Measurements from ENCODE around the gene GAK. TPM values are rescaled to one million over a fixed set of nuclear protein-coding genes. Genes with fewer than 3 reads are reported as not detected.

The GAK gene
- polyA plus RNA-seq, 1 of the 3 experiments (the other 2 are of a cell fraction) = 35.9 TPM

DNA sequence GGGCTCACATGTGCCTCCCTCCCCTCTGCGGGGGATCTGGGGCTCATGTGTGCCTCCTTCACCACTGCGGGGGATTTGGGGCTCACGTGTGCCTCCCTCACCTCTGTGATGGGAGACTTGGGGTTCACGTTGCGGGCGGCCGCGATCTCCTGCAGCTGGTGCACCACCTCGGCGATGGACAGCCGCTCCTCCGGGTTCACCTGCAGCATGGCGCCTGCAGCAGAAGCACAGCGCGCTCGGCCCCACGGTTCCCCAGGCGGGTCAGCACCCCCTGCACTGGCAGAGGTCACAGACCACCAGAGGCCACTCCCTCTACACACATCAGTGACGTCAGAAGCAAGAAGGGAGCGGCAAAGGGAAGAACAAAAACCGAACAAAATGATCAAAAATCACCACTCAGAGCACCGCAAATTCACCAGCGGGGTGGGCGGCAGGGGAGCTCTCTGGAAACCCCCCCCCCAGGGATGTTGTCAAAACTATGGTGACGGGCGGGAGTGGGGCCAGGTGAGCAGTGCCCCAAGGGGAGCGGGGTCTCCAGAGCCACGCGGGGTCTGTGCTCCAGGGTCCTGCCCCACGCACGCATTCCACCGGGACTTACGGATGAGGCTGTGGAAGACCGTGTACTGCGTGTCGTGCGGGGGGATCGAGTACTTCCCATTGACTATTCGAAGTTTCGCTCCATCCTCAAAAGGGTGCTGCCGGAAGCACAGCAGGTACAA, 38.7 kb downstream of the GAK start:
- no peaks in the 10 kb centered on the region for H3K9me3 ChIP-seq
- no peak overlapping the region for H3K27ac ChIP-seq (ENCODE audit: low read depth in 2 of 2, low read length in 1 of 2)
- H3K4me1 ChIP-seq (ENCODE audit: control insufficient read depth in 1 of 2, insufficient read depth in 2 of 2, low read depth in 1 of 2, low read length in 1 of 2) = no peaks in the 10 kb centered on the region
- H3K4me3 ChIP-seq (ENCODE audit: low read depth in 2 of 2, low read length in 1 of 2) = no peak overlapping the region
- TF ChIP-seq NRF1 (IDR thresholded peaks at IDR 0.05; ENCODE audit: low read depth, low read length) = no peak
- no peak for TF ChIP-seq TAF1 (IDR thresholded peaks at IDR 0.05; ENCODE audit: borderline replicate concordance, low read depth, low read length)
- no peak for TF ChIP-seq GABPA (IDR thresholded peaks at IDR 0.05; ENCODE audit: low read depth)
- no peak for TF ChIP-seq FOXM1 (IDR thresholded peaks at IDR 0.05; ENCODE audit: low read depth)
- TF ChIP-seq FOSL2 (IDR thresholded peaks at IDR 0.05; ENCODE audit: borderline replicate concordance, low read depth) = no peak
- no peak for TF ChIP-seq SMC3 (IDR thresholded peaks at IDR 0.05; ENCODE audit: low read depth, low read length)
- TF ChIP-seq RXRA (IDR thresholded peaks at IDR 0.05; ENCODE audit: borderline replicate concordance, low read depth) = no peak
- no peak for TF ChIP-seq SIN3A (IDR thresholded peaks at IDR 0.05; ENCODE audit: borderline replicate concordance, low read depth, low read length)
- no peak for TF ChIP-seq RFX5 (IDR thresholded peaks at IDR 0.05; ENCODE audit: low read length)
- TF ChIP-seq, protein P1, sequence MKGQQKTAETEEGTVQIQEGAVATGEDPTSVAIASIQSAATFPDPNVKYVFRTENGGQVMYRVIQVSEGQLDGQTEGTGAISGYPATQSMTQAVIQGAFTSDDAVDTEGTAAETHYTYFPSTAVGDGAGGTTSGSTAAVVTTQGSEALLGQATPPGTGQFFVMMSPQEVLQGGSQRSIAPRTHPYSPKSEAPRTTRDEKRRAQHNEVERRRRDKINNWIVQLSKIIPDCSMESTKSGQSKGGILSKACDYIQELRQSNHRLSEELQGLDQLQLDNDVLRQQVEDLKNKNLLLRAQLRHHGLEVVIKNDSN (IDR thresholded peaks at IDR 0.05; ENCODE audit: borderline replicate concordance, low read depth) = no peak
- TF ChIP-seq RAD21 (IDR thresholded peaks at IDR 0.05; ENCODE audit: low read length) = no peak
- no peak for TF ChIP-seq POLR2AphosphoS5 (IDR thresholded peaks at IDR 0.05; ENCODE audit: low read depth, low read length)
- no peak for TF ChIP-seq FOXJ3 (CRISPR knock-in tag; IDR thresholded peaks at IDR 0.05)
- no peak overlapping the region for H2AFZ ChIP-seq (ENCODE audit: low read depth)
- H3K9ac ChIP-seq = no peak overlapping the region
- 95% methylated on average over 24 of the region's 41 CpGs for WGBS (ENCODE audit: low lambda C conversion rate)
- H3K27me3 ChIP-seq (ENCODE audit: insufficient read depth) = no peaks in the 10 kb centered on the region
- no peaks in the 10 kb centered on the region for H3K79me2 ChIP-seq (ENCODE audit: insufficient read depth)
- POLR2A ChIA-PET = no interaction called here
- no peaks in the 10 kb centered on the region for H3F3A ChIP-seq (replicated peaks; ENCODE audit: insufficient read depth)
- H3K9me2 ChIP-seq = no peaks in the 10 kb centered on the region
- CTCF ChIA-PET = interaction anchor here (1.1 kb wide), 1 partner anchor 290 kb away, joined by 3 read pairs; no protein-coding TSS in a partner anchor
- H4K20me1 ChIP-seq (ENCODE audit: insufficient read depth) = no peaks in the 10 kb centered on the region
- peaks cover 0 to 51% of the 10 kb centered on the region in 2 experiments for H3K36me3 ChIP-seq (replicated peaks in 1 of 2; ENCODE audit: control insufficient read depth in 1 of 2, insufficient read depth in 2 of 2, low read length in 1 of 2)
- no peak overlapping the region for H3K4me2 ChIP-seq
- DNase-seq = no peak

DNA sequence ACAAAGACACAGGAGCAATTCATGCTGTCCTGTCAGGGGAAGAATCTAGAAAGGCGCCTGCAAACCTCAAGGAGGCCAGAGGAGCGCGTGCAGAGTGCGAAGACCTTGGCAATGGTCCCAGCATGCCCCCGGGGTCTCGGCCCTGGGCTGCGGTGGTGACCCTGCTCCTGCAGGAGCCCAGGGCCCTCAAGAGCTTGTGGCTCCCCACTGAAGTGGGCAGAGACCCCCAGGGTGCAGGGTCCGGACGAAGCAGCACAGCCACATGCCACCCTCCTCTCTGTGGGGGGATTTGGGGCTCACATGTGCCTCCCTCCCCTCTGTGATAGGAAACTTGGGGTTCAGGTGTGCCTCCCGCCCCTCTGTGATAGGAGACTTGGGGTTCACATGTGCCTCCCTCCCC, 39.3 kb downstream of the GAK start:
- CTCF ChIA-PET = interaction anchor here (1.1 to 2.3 kb wide), 2 partner anchors 150 to 290 kb away, joined by 3 to 11 read pairs; no protein-coding TSS in a partner anchor
- Histone ChIP-seq H3K36me3 (replicated peaks in 1 of 2; ENCODE audit: control insufficient read depth in 1 of 2, insufficient read depth in 2 of 2, low read length in 1 of 2) (peaks cover 5 to 53% of the 10 kb centered on the region in 2 experiments), H3F3A (replicated peaks; ENCODE audit: insufficient read depth) (no peaks in the 10 kb centered on the region), H3K9ac (no peak overlapping the region), H3K9me3 (no peaks in the 10 kb centered on the region), H3K4me3 (ENCODE audit: low read depth in 2 of 2, low read length in 1 of 2) (no peak overlapping the region), H3K4me1 (ENCODE audit: control insufficient read depth in 1 of 2, insufficient read depth in 2 of 2, low read depth in 1 of 2, low read length in 1 of 2) (no peaks in the 10 kb centered on the region), H2AFZ (ENCODE audit: low read depth) (no peak overlapping the region), H4K20me1 (ENCODE audit: insufficient read depth) (no peaks in the 10 kb centered on the region), H3K9me2 (no peaks in the 10 kb centered on the region), H3K27ac (ENCODE audit: low read depth in 2 of 2, low read length in 1 of 2) (no peak overlapping the region), H3K4me2 (no peak overlapping the region), H3K79me2 (ENCODE audit: insufficient read depth) (no peaks in the 10 kb centered on the region), H3K27me3 (ENCODE audit: insufficient read depth) (no peaks in the 10 kb centered on the region)
- DNase-seq = no peak
- POLR2A ChIA-PET = no interaction called here
- no CpG with 5 or more reads among the region's 10 CpGs for WGBS (ENCODE audit: low lambda C conversion rate)
- TF ChIP-seq JUND (IDR thresholded peaks at IDR 0.05) = no peak
- TF ChIP-seq, protein P2, sequence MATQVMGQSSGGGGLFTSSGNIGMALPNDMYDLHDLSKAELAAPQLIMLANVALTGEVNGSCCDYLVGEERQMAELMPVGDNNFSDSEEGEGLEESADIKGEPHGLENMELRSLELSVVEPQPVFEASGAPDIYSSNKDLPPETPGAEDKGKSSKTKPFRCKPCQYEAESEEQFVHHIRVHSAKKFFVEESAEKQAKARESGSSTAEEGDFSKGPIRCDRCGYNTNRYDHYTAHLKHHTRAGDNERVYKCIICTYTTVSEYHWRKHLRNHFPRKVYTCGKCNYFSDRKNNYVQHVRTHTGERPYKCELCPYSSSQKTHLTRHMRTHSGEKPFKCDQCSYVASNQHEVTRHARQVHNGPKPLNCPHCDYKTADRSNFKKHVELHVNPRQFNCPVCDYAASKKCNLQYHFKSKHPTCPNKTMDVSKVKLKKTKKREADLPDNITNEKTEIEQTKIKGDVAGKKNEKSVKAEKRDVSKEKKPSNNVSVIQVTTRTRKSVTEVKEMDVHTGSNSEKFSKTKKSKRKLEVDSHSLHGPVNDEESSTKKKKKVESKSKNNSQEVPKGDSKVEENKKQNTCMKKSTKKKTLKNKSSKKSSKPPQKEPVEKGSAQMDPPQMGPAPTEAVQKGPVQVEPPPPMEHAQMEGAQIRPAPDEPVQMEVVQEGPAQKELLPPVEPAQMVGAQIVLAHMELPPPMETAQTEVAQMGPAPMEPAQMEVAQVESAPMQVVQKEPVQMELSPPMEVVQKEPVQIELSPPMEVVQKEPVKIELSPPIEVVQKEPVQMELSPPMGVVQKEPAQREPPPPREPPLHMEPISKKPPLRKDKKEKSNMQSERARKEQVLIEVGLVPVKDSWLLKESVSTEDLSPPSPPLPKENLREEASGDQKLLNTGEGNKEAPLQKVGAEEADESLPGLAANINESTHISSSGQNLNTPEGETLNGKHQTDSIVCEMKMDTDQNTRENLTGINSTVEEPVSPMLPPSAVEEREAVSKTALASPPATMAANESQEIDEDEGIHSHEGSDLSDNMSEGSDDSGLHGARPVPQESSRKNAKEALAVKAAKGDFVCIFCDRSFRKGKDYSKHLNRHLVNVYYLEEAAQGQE (IDR thresholded peaks at IDR 0.05; ENCODE audit: low read depth, low read length) = no peak
- TF ChIP-seq, protein P3, sequence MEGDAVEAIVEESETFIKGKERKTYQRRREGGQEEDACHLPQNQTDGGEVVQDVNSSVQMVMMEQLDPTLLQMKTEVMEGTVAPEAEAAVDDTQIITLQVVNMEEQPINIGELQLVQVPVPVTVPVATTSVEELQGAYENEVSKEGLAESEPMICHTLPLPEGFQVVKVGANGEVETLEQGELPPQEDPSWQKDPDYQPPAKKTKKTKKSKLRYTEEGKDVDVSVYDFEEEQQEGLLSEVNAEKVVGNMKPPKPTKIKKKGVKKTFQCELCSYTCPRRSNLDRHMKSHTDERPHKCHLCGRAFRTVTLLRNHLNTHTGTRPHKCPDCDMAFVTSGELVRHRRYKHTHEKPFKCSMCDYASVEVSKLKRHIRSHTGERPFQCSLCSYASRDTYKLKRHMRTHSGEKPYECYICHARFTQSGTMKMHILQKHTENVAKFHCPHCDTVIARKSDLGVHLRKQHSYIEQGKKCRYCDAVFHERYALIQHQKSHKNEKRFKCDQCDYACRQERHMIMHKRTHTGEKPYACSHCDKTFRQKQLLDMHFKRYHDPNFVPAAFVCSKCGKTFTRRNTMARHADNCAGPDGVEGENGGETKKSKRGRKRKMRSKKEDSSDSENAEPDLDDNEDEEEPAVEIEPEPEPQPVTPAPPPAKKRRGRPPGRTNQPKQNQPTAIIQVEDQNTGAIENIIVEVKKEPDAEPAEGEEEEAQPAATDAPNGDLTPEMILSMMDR (IDR thresholded peaks at IDR 0.05) = no peak
- TF ChIP-seq EP300 (IDR thresholded peaks at IDR 0.05; ENCODE audit: borderline replicate concordance in 1 of 2, low read depth in 1 of 2, low read length in 1 of 2) = no peak
- no peak for TF ChIP-seq USF2 (IDR thresholded peaks at IDR 0.05; ENCODE audit: borderline replicate concordance, low read depth, low read length)
- TF ChIP-seq MXI1 (IDR thresholded peaks at IDR 0.05; ENCODE audit: low read depth, low read length) = no peak
- no peak for TF ChIP-seq ELF1 (IDR thresholded peaks at IDR 0.05)
- TF ChIP-seq MAX (IDR thresholded peaks at IDR 0.05; ENCODE audit: low read depth) = no peak
- TF ChIP-seq RCOR1 (IDR thresholded peaks at IDR 0.05; ENCODE audit: low read length) = no peak
- TF ChIP-seq FOXM1 (IDR thresholded peaks at IDR 0.05; ENCODE audit: low read depth) = no peak
- TF ChIP-seq RAD21 (IDR thresholded peaks at IDR 0.05; ENCODE audit: low read length) = no peak

All from SK-N-SH (cell line).